Measurements from ENCODE around the gene TP53INP2. TPM values are rescaled to one million over a fixed set of nuclear protein-coding genes. Genes with fewer than 3 reads are reported as not detected.
A peak's percentile ranks its signal among the peaks of the same experiment; 100 is the strongest.

The TP53INP2 gene
- total and polyA plus RNA-seq, 9 of the 15 experiments (the other 6 are each of a cell fraction or from before 2014, with no cell fraction given): 0.43 to 5.0 (median 1.3) TPM

DNA sequence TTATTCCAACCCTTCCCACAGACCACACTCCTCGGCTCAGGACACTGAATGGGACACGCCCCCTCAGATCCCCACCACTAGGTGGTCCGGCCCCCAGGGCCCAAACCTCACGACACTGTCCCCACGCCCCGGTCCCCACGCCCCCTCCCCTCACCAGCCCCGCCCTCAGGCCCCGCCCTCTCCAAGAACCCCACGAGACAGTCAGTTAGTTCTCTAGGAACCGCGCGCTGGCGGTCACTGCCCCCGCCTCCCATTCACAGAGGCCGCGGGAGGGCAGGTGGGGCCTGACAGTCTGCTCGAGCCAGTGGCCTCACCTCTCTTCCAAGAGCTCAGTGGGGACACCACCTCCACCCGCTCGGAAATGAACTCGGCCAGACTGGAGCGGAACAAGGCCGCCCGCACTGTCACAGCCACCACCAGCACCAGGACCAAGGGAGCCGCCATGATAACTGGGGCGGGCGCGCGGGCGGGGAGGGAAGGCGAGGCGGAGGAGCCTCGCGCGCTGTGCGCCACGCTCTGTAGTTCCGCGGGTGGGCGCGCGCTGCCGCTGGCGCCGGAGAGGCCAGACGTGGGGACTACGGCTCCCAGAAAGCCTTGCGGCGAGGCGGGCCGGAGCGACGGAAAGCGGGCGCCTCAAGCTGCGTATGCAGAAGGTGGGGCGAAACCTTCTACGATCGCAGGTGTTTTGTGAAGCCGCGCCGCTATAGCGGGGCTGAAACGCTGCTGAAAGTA lies 27.3 kb upstream of the TP53INP2 start, which contains the start of gene PIGU (continued):
- TF ChIP-seq, protein P1, sequence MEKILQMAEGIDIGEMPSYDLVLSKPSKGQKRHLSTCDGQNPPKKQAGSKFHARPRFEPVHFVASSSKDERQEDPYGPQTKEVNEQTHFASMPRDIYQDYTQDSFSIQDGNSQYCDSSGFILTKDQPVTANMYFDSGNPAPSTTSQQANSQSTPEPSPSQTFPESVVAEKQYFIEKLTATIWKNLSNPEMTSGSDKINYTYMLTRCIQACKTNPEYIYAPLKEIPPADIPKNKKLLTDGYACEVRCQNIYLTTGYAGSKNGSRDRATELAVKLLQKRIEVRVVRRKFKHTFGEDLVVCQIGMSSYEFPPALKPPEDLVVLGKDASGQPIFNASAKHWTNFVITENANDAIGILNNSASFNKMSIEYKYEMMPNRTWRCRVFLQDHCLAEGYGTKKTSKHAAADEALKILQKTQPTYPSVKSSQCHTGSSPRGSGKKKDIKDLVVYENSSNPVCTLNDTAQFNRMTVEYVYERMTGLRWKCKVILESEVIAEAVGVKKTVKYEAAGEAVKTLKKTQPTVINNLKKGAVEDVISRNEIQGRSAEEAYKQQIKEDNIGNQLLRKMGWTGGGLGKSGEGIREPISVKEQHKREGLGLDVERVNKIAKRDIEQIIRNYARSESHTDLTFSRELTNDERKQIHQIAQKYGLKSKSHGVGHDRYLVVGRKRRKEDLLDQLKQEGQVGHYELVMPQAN (IDR thresholded peaks at IDR 0.05; ENCODE audit: borderline replicate concordance): peak; percentile 99
- TF ChIP-seq HNRNPLL (IDR thresholded peaks at IDR 0.05; ENCODE audit: low read depth, low read length, poor library complexity, severe bottlenecking): peak; percentile 79
- TF ChIP-seq ZNF316 (IDR thresholded peaks at IDR 0.05): no peak
- TF ChIP-seq, protein P2, sequence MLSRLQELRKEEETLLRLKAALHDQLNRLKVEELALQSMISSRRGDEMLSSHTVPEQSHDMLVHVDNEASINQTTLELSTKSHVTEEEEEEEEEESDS (CRISPR knock-in tag; IDR thresholded peaks at IDR 0.05): no peak
- peak; percentile 42; the same call in 1 of the 2 replicates for TF ChIP-seq SREBF1 (IDR thresholded peaks at IDR 0.05; ENCODE audit: borderline replicate concordance, low read depth, low read length)
- peak; percentile 80 for TF ChIP-seq POLR2H (tag; IDR thresholded peaks at IDR 0.05; ENCODE audit: low read depth)
- no peak for TF ChIP-seq NONO (IDR thresholded peaks at IDR 0.05; ENCODE audit: low read depth in 2 of 2, low read length in 1 of 2)
- no peak; the same call in 1 of the 2 replicates for TF ChIP-seq ZNF431 (CRISPR knock-in tag; IDR thresholded peaks at IDR 0.05)
- TF ChIP-seq ARID1B (IDR thresholded peaks at IDR 0.05): no peak
- TF ChIP-seq MCM2 (IDR thresholded peaks at IDR 0.05; ENCODE audit: low read depth): no peak
- peak; percentile 93 for TF ChIP-seq PHF20 (IDR thresholded peaks at IDR 0.05; ENCODE audit: partially characterized antibody)
- no peak for TF ChIP-seq ZNF282 (CRISPR knock-in tag; IDR thresholded peaks at IDR 0.05)
- TF ChIP-seq, protein P3, sequence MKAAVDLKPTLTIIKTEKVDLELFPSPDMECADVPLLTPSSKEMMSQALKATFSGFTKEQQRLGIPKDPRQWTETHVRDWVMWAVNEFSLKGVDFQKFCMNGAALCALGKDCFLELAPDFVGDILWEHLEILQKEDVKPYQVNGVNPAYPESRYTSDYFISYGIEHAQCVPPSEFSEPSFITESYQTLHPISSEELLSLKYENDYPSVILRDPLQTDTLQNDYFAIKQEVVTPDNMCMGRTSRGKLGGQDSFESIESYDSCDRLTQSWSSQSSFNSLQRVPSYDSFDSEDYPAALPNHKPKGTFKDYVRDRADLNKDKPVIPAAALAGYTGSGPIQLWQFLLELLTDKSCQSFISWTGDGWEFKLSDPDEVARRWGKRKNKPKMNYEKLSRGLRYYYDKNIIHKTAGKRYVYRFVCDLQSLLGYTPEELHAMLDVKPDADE (conservative IDR thresholded peaks at IDR 0.05; ENCODE audit: control insufficient read depth, low read depth, low read length): peak; percentile 96
- TF ChIP-seq CCNT2 (IDR thresholded peaks at IDR 0.05; ENCODE audit: borderline replicate concordance, extremely low read depth, insufficient read length, low read depth, low read length): peak; percentile 86
- no peak for TF ChIP-seq KAT2B (IDR thresholded peaks at IDR 0.05; ENCODE audit: low read depth, low read length)
- peak; percentile 99 for TF ChIP-seq CXXC5 (CRISPR knock-in tag; IDR thresholded peaks at IDR 0.05)
- TF ChIP-seq PCBP1 (IDR thresholded peaks at IDR 0.05; ENCODE audit: low read depth, low read length, poor library complexity, severe bottlenecking): peak; percentile 64
- no peak for TF ChIP-seq PCBP2 (IDR thresholded peaks at IDR 0.05; ENCODE audit: low read depth, low read length, poor library complexity, severe bottlenecking)
- TF ChIP-seq TCF7 (IDR thresholded peaks at IDR 0.05; ENCODE audit: borderline replicate concordance): no peak
- TF ChIP-seq TRIM28 (IDR thresholded peaks at IDR 0.05): no peak
- TF ChIP-seq, protein P4, sequence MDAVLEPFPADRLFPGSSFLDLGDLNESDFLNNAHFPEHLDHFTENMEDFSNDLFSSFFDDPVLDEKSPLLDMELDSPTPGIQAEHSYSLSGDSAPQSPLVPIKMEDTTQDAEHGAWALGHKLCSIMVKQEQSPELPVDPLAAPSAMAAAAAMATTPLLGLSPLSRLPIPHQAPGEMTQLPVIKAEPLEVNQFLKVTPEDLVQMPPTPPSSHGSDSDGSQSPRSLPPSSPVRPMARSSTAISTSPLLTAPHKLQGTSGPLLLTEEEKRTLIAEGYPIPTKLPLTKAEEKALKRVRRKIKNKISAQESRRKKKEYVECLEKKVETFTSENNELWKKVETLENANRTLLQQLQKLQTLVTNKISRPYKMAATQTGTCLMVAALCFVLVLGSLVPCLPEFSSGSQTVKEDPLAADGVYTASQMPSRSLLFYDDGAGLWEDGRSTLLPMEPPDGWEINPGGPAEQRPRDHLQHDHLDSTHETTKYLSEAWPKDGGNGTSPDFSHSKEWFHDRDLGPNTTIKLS (IDR thresholded peaks at IDR 0.05; ENCODE audit: borderline replicate concordance, low read depth): peak; percentile 85
- no peak for TF ChIP-seq SMARCB1 (IDR thresholded peaks at IDR 0.05; ENCODE audit: insufficient read length, low read depth)
